Peyer's patch (tissue), 4 donors: ENCODE results near the gene PIP5K1C.

Experiments
- CTCF ChIP-seq, 6 experiments: fragments of 450-650 bp in 4 of 6; fragments of 200-600 bp in 2 of 6; sonication (generic) in 1 of 6; IDR thresholded peaks; one replicate each; pipeline ENCODE4 v1.5.1; 2017 to 2019; ENCODE audit warnings: antibody characterized with exemption in 6 of 6, mild to moderate bottlenecking in 3 of 6, moderate library complexity in 1 of 6
- POLR2A ChIP-seq, 2 donors: fragments of 450-650 bp; IDR thresholded peaks; one replicate each; pipeline ENCODE4 v1.5.1; 2017; ENCODE audit warnings: antibody characterized with exemption in 2 of 2, mild to moderate bottlenecking in 2 of 2, moderate library complexity in 2 of 2

GRCh38 chr19:3637621-3638020 lies 62.6 kb downstream of the PIP5K1C start:
- TF ChIP-seq CTCF (IDR thresholded peaks at IDR 0.05) (no peak), POLR2A (IDR thresholded peaks at IDR 0.05) (no peak)
